ENCODE data around the gene ITPR2.
"Not testable (repeated sequence)": the region's sequence is repeated elsewhere in the genome, so short reads cannot be mapped to it uniquely, and the experiment has no call there.

Gene ITPR2

GRCh38 chr12:26614011-26614616 lies 218.9 kb downstream of the ITPR2 start:
- no peak for FAIRE-seq

GRCh38 chr12:26612203-26612602 lies 220.8 kb downstream of the ITPR2 start:
- no peak for FAIRE-seq

GRCh38 chr12:26611598-26611997 lies 221.4 kb downstream of the ITPR2 start:
- FAIRE-seq, result no peak

GRCh38 chr12:26610774-26611173 lies 222.2 kb downstream of the ITPR2 start:
- no peak for FAIRE-seq

GRCh38 chr12:26609986-26610385 lies 223.0 kb downstream of the ITPR2 start:
- no peak for FAIRE-seq

- FAIRE-seq, result no peak
Observed at GRCh38 chr12:26608706-26609105, 224.3 kb downstream of the ITPR2 start.

- FAIRE-seq, result no peak
Observed at GRCh38 chr12:26608273-26608672, 224.7 kb downstream of the ITPR2 start.

GRCh38 chr12:26606911-26607310 lies 226.1 kb downstream of the ITPR2 start:
- FAIRE-seq, result no peak

GRCh38 chr12:26604813-26605212 lies 228.2 kb downstream of the ITPR2 start:
- not testable (repeated sequence) for FAIRE-seq

- no peak for FAIRE-seq
Observed at GRCh38 chr12:26599096-26599695, 233.8 kb downstream of the ITPR2 start.

- no peak for FAIRE-seq
Observed at GRCh38 chr12:26595806-26596205, 237.2 kb downstream of the ITPR2 start.

- no peak for FAIRE-seq
Observed at GRCh38 chr12:26580619-26581018, 252.4 kb downstream of the ITPR2 start.

- FAIRE-seq, result no peak
Observed at GRCh38 chr12:26576266-26576665, 256.7 kb downstream of the ITPR2 start.

GRCh38 chr12:26573225-26573909 lies 259.6 kb downstream of the ITPR2 start:
- FAIRE-seq, result no peak

- no peak for FAIRE-seq
Observed at GRCh38 chr12:26572137-26572536, 260.9 kb downstream of the ITPR2 start.

GRCh38 chr12:26571560-26571959 lies 261.4 kb downstream of the ITPR2 start:
- FAIRE-seq, result peak; percentile 95

GRCh38 chr12:26567126-26567525 lies 265.9 kb downstream of the ITPR2 start:
- no peak for FAIRE-seq

- FAIRE-seq, result no peak
Observed at GRCh38 chr12:26566675-26567074, 266.3 kb downstream of the ITPR2 start.

- FAIRE-seq, result no peak
Observed at GRCh38 chr12:26566186-26566585, 266.8 kb downstream of the ITPR2 start.

- FAIRE-seq, result no peak
Observed at GRCh38 chr12:26564391-26564790, 268.6 kb downstream of the ITPR2 start.

- FAIRE-seq, result no peak
Observed at GRCh38 chr12:26563552-26563951, 269.4 kb downstream of the ITPR2 start.

- FAIRE-seq, result no peak
Observed at GRCh38 chr12:26557326-26557725, 275.7 kb downstream of the ITPR2 start.

GRCh38 chr12:26556916-26557315 lies 276.1 kb downstream of the ITPR2 start:
- no peak for FAIRE-seq

- FAIRE-seq, result no peak
Observed at GRCh38 chr12:26555139-26555538, 277.9 kb downstream of the ITPR2 start.
